MM.1S (cell line): Measurements from ENCODE around the gene PAGR1.

ENCODE experiments used
- DNase-seq: peaks from one replicate; pipeline ENCODE4 v3.0.0-alpha.2; 2015
- H2AFZ ChIP-seq: fragments of 300-600 bp; sonication (generic); 2 replicates; pipeline ENCODE4 v1.6.0; 2016; ENCODE audit warnings: antibody characterized with exemption, low read length
- H3F3A ChIP-seq: fragments of 300-600 bp; sonication (generic); 2 replicates; pipeline ENCODE4 v1.6.1; 2016; ENCODE audit warnings: mild to moderate bottlenecking, antibody characterized with exemption, low read length, moderate library complexity, mixed read lengths; ENCODE audit not compliant: insufficient read depth
- H3K27ac ChIP-seq: fragments of 300-600 bp; sonication (generic); 2 replicates; pipeline ENCODE4 v1.5.1; 2016; ENCODE audit warnings: mild to moderate bottlenecking, low read length
- H3K27me3 ChIP-seq: fragments of 300-600 bp; sonication (generic); replicated peaks from 2 replicates; pipeline ENCODE4 v1.6.0; 2016; ENCODE audit warnings: low read length; ENCODE audit not compliant: insufficient read depth
- H3K36me3 ChIP-seq: fragments of 300-600 bp; sonication (generic); replicated peaks from 2 replicates; pipeline ENCODE4 v1.6.1; 2016; ENCODE audit warnings: mild to moderate bottlenecking, low read length, mixed read lengths; ENCODE audit not compliant: insufficient read depth
- H3K4me1 ChIP-seq: fragments of 300-600 bp; sonication (generic); 2 replicates; pipeline ENCODE4 v1.6.1; 2016; ENCODE audit warnings: low read length, mixed read lengths
- H3K4me2 ChIP-seq: fragments of 300-600 bp; sonication (generic); 2 replicates; pipeline ENCODE4 v1.6.0; 2016; ENCODE audit warnings: low read depth, low read length
- H3K4me3 ChIP-seq: fragments of 300-600 bp; sonication (generic); 2 replicates; pipeline ENCODE4 v1.5.1; 2016; ENCODE audit warnings: low read length, mixed read lengths
- H3K79me2 ChIP-seq: fragments of 300-600 bp; sonication (generic); 2 replicates; pipeline ENCODE4 v1.6.1; 2016; ENCODE audit warnings: mixed run types, low read length, mixed read lengths
- H3K9ac ChIP-seq: fragments of 300-600 bp; sonication (generic); 2 replicates; pipeline ENCODE4 v1.6.1; 2016; ENCODE audit warnings: low read length, mixed read lengths
- H3K9me2 ChIP-seq: fragments of 300-600 bp; sonication (generic); replicated peaks from 2 replicates; pipeline ENCODE4 v1.6.1; 2016; ENCODE audit warnings: mild to moderate bottlenecking, low read length, mixed read lengths; ENCODE audit not compliant: insufficient read depth
- H3K9me3 ChIP-seq: fragments of 300-600 bp; sonication (generic); replicated peaks from 2 replicates; pipeline ENCODE4 v1.6.1; 2016; ENCODE audit warnings: mild to moderate bottlenecking, low read length, mixed read lengths; ENCODE audit not compliant: insufficient read depth
- H4K20me1 ChIP-seq: fragments of 300-600 bp; sonication (generic); 2 replicates; pipeline ENCODE4 v1.6.1; 2016; ENCODE audit warnings: mild to moderate bottlenecking, low read length, moderate library complexity, mixed read lengths; ENCODE audit not compliant: insufficient read depth
- EZH2 ChIP-seq: fragments of 300-600 bp; sonication (generic); optimal IDR thresholded peaks from 2 replicates; pipeline ENCODE3; 2017; ENCODE audit warnings: low read depth, mild to moderate bottlenecking, antibody characterized with exemption, low read length, mixed read lengths
- EZH2phosphoT487 ChIP-seq: fragments of 300-600 bp; sonication (generic); IDR thresholded peaks from 2 replicates; pipeline ENCODE4 v1.6.1; 2018; ENCODE audit warnings: antibody characterized with exemption, low read length
- TF ChIP-seq, protein P1 (sequence below): fragments of 300-600 bp; sonication (generic); IDR thresholded peaks from 2 replicates; pipeline ENCODE4 v1.5.1; 2016; ENCODE audit warnings: antibody characterized with exemption, low read length, mixed read lengths

Gene PAGR1

DNA sequence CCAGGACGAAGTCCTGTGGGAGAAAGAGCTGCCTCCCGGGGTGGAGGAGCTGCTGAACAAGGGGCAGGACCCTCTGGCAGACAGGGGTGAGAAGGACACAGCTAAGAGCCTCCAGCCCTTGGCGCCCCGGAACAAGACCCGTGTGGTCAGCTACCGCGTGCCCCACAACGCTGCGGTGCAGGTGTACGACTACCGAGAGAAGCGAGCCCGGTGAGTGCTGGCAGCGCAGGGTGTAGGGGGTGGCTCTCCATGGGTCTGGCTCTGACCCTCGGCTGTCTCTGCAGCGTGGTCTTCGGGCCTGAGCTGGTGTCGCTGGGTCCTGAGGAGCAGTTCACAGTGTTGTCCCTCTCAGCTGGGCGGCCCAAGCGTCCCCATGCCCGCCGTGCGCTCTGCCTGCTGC lies 25.7 kb downstream of the PAGR1 start:
- Histone ChIP-seq H3K4me1 (no peaks in the 10 kb centered on the region), H3K27ac (no peak overlapping the region), H3K79me2 (no peaks in the 10 kb centered on the region), H3K9me2 (no peaks in the 10 kb centered on the region), H3K27me3 (no peaks in the 10 kb centered on the region), H3K36me3 (no peaks in the 10 kb centered on the region), H3F3A (no peaks in the 10 kb centered on the region), H3K4me3 (no peak overlapping the region), H3K4me2 (no peak overlapping the region), H2AFZ (no peak overlapping the region), H3K9me3 (no peaks in the 10 kb centered on the region), H3K9ac (no peak overlapping the region), H4K20me1 (no peaks in the 10 kb centered on the region)
- DNase-seq, result no peak
- TF ChIP-seq, protein P1, sequence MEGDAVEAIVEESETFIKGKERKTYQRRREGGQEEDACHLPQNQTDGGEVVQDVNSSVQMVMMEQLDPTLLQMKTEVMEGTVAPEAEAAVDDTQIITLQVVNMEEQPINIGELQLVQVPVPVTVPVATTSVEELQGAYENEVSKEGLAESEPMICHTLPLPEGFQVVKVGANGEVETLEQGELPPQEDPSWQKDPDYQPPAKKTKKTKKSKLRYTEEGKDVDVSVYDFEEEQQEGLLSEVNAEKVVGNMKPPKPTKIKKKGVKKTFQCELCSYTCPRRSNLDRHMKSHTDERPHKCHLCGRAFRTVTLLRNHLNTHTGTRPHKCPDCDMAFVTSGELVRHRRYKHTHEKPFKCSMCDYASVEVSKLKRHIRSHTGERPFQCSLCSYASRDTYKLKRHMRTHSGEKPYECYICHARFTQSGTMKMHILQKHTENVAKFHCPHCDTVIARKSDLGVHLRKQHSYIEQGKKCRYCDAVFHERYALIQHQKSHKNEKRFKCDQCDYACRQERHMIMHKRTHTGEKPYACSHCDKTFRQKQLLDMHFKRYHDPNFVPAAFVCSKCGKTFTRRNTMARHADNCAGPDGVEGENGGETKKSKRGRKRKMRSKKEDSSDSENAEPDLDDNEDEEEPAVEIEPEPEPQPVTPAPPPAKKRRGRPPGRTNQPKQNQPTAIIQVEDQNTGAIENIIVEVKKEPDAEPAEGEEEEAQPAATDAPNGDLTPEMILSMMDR, result no peak
- TF ChIP-seq EZH2phosphoT487, result no peak
- no peak for TF ChIP-seq EZH2

DNA sequence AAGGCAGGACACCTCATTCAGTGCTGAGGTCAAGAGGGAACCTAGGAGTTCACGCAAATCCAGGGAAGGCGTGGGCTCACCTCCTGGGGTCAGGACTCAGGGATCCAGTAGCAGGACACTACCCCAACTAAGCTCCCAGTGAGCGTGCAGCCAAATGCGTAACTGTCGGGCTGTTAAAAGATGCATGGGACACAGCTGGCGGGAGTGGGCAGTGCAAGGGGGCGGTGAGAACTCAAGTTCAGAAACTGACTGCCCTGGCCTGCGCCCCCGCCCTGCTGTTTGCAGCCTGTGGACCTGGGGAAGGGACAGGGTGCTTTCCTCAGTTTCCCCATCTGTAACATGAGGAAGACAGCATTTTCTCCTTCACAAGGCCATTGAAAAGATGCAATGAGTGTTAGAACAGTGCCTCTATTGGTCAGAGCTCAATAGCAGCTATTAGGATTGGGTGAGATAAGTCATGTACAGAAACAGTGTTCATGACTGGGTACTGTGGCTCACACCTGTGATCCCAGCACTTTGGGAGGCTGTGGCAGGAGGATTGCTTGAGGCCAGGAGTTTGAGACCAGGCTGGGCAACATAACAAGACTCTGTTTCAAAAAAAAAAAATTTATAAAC lies 26.9 kb downstream of the PAGR1 start:
- H3K79me2 ChIP-seq, result no peaks in the 10 kb centered on the region
- no peaks in the 10 kb centered on the region for H3K4me1 ChIP-seq
- no peaks in the 10 kb centered on the region for H3K9me2 ChIP-seq
- H3K9ac ChIP-seq, result no peak overlapping the region
- H3F3A ChIP-seq, result no peaks in the 10 kb centered on the region
- no peaks in the 10 kb centered on the region for H3K9me3 ChIP-seq
- no peaks in the 10 kb centered on the region for H3K27me3 ChIP-seq
- H3K36me3 ChIP-seq, result no peaks in the 10 kb centered on the region
- TF ChIP-seq, protein P1, result no peak
- TF ChIP-seq EZH2, result no peak
- no peak for TF ChIP-seq EZH2phosphoT487
- no peaks in the 10 kb centered on the region for H4K20me1 ChIP-seq
- no peak overlapping the region for H3K4me3 ChIP-seq
- no peak overlapping the region for H3K27ac ChIP-seq
- H2AFZ ChIP-seq, result no peak overlapping the region
- no peak overlapping the region for H3K4me2 ChIP-seq
- DNase-seq, result no peak

DNA sequence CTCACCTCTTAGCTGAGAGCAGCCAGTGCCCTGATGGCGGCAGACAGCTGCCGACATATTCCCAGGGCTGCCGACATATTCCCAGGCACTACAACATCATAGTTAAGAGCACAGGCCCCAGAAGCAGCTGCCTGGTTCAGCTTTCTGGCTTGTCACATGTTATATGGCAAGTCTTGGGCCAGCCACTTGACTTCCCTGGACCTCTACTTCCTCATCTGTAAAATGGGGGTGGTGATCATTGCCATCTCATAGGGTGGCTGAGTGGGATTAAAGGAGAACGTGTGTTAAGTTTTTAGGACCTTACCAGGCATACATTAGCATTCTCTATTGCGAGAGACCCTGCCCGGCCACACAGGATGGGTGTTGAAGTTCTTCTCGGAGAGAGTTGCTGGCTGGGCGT lies 28.0 kb downstream of the PAGR1 start:
- Histone ChIP-seq H3K27ac (no peak overlapping the region), H4K20me1 (no peaks in the 10 kb centered on the region), H3K9ac (no peak overlapping the region), H3K79me2 (no peaks in the 10 kb centered on the region), H3K4me1 (no peaks in the 10 kb centered on the region), H2AFZ (no peak overlapping the region), H3K4me2 (no peak overlapping the region), H3K9me3 (no peaks in the 10 kb centered on the region), H3K4me3 (no peak overlapping the region), H3K27me3 (no peaks in the 10 kb centered on the region), H3K36me3 (no peaks in the 10 kb centered on the region), H3K9me2 (no peaks in the 10 kb centered on the region), H3F3A (no peaks in the 10 kb centered on the region)
- TF ChIP-seq EZH2 (no peak), EZH2phosphoT487 (no peak)
- TF ChIP-seq, protein P1, result no peak
- DNase-seq, result no peak
